GM12801 (cell line): ENCODE measurements around the gene RASSF3.

Source experiments
- CTCF ChIP-seq: IDR thresholded peaks from one replicate; pipeline ENCODE4 v1.5.1; 2011; ENCODE audit warnings: control low read depth; ENCODE audit not compliant: insufficient read length; ENCODE audit errors: extremely low read depth

Gene RASSF3

GRCh38 chr12:64649487-64649886 lies 39.2 kb downstream of the RASSF3 start:
- TF ChIP-seq CTCF: no peak

- TF ChIP-seq CTCF: no peak
Observed at GRCh38 chr12:64650762-64651161, 40.5 kb downstream of the RASSF3 start.

GRCh38 chr12:64652346-64652745 lies 42.1 kb downstream of the RASSF3 start:
- TF ChIP-seq CTCF: no peak

GRCh38 chr12:64653123-64653522 lies 42.8 kb downstream of the RASSF3 start:
- TF ChIP-seq CTCF: no peak

GRCh38 chr12:64655141-64655540 lies 44.8 kb downstream of the RASSF3 start:
- TF ChIP-seq CTCF: no peak

- TF ChIP-seq CTCF: no peak
Observed at GRCh38 chr12:64656429-64656828, 46.1 kb downstream of the RASSF3 start.

GRCh38 chr12:64658892-64659481 lies 48.7 kb downstream of the RASSF3 start:
- TF ChIP-seq CTCF: no peak
